Endothelial cell of umbilical vein (primary cell): Measurements from ENCODE around the gene IGFBP2. TPM values are rescaled to one million over a fixed set of nuclear protein-coding genes. Genes with fewer than 3 reads are reported as not detected.

Source experiments
- BruUV-seq: library from RNA; stranded (reverse); fragments of 400-500 nt; replicated peaks from 2 replicates; lab custom pipeline; 2021; lab: Mats Ljungman, UMichigan
- CTCF ChIA-PET: fragments of 300-600, 350-600 bp; sonication (Branson Sonifier 250); formaldehyde crosslinking; loops from one replicate; lab custom pipeline; 2021; ENCODE audit warnings: antibody characterized with exemption, inconsistent platforms; lab: Charles Lee
- POLR2A ChIA-PET: fragments of 300-600, 350-600 bp; sonication (Branson Sonifier 250); formaldehyde crosslinking; loops from one replicate; lab custom pipeline; 2021; ENCODE audit warnings: antibody characterized with exemption, inconsistent platforms; lab: Charles Lee
- DNase-seq: peaks from one replicate; pipeline ENCODE4 v3.0.0-alpha.2; 2011; ENCODE audit warnings: low read depth, low spot score
- FAIRE-seq: peaks from 2 replicates; lab custom pipeline; 2011; peaks lifted over from hg19 to GRCh38; lab: Jason Lieb, UNC
- H2AFZ ChIP-seq: 2 replicates; pipeline ENCODE4 v1.6.0; 2012; ENCODE audit warnings: low read depth, low read length, control low read depth, inconsistent platforms
- H3K27ac ChIP-seq: 2 replicates; pipeline ENCODE4 v1.5.1; 2011; ENCODE audit warnings: low read depth, mild to moderate bottlenecking, control low read depth, low read length, moderate library complexity; ENCODE audit not compliant: insufficient read depth
- H3K27me3 ChIP-seq, 2 experiments: 2 replicates each; pipeline versions ENCODE4 v1.6.0 to v1.6.1; 2011; ENCODE audit warnings: low read length in 2 of 2, mixed read lengths in 1 of 2; ENCODE audit not compliant: control insufficient read depth in 2 of 2, insufficient read depth in 2 of 2
- H3K36me3 ChIP-seq, 2 experiments: 2 replicates in 1 of 2; 3 replicates in 1 of 2; pipeline ENCODE4 v1.5.1; 2011; ENCODE audit warnings: low read length in 2 of 2, mild to moderate bottlenecking in 1 of 2, moderate library complexity in 1 of 2; ENCODE audit not compliant: control insufficient read depth in 2 of 2, insufficient read depth in 2 of 2; ENCODE audit errors: extremely low read depth in 1 of 2
- H3K4me1 ChIP-seq: 3 replicates; pipeline ENCODE4 v1.5.1; 2011; ENCODE audit warnings: mild to moderate bottlenecking, low read length; ENCODE audit not compliant: control insufficient read depth, insufficient read depth; ENCODE audit errors: extremely low read depth
- H3K4me2 ChIP-seq: 2 replicates; pipeline ENCODE4 v1.6.1; 2011; ENCODE audit warnings: low read length, control low read depth, mixed read lengths; ENCODE audit not compliant: insufficient read depth
- H3K4me3 ChIP-seq, 3 experiments: fragments of 200-600 bp in 1 of 3; sonication (generic), shearing (Covaris generic) in 1 of 3; replicated peaks in 1 of 3; 2 replicates each; pipeline ENCODE4 v1.5.1; 2011 to 2016; ENCODE audit warnings: control low read depth in 3 of 3, low read length in 3 of 3, mild to moderate bottlenecking in 2 of 3, inconsistent platforms in 1 of 3, low read depth in 1 of 3, moderate library complexity in 1 of 3; ENCODE audit not compliant: insufficient read depth in 1 of 3
- H3K79me2 ChIP-seq: 2 replicates; pipeline ENCODE4 v1.6.0; 2012; ENCODE audit warnings: low read length, inconsistent platforms; ENCODE audit not compliant: control insufficient read depth, insufficient read depth
- H3K9ac ChIP-seq: replicated peaks from 2 replicates; pipeline ENCODE3; 2011; ENCODE audit warnings: low read length, control low read depth; ENCODE audit not compliant: insufficient read depth; ENCODE audit errors: extremely low read depth
- H3K9me1 ChIP-seq: replicated peaks from 3 replicates; pipeline ENCODE4 v1.6.0; 2011; ENCODE audit warnings: mild to moderate bottlenecking, low read length; ENCODE audit not compliant: control insufficient read depth, insufficient read depth; ENCODE audit errors: extremely low read depth
- H3K9me3 ChIP-seq: replicated peaks from 2 replicates; pipeline ENCODE4 v1.5.1; 2012; ENCODE audit warnings: low read length, inconsistent platforms; ENCODE audit not compliant: control insufficient read depth, insufficient read depth
- H4K20me1 ChIP-seq: replicated peaks from 2 replicates; pipeline ENCODE3; 2011; ENCODE audit warnings: mild to moderate bottlenecking, low read length; ENCODE audit not compliant: control insufficient read depth, insufficient read depth; ENCODE audit errors: extremely low read depth
- CTCF ChIP-seq, 2 donors: IDR thresholded peaks; 1 replicate in 1 of 2; 2 replicates in 1 of 2; pipeline ENCODE4 v1.5.1; 2011; ENCODE audit warnings: low read length in 2 of 2, mild to moderate bottlenecking in 2 of 2, moderate library complexity in 2 of 2, control low read depth in 1 of 2, inconsistent platforms in 1 of 2, low read depth in 1 of 2; ENCODE audit not compliant: insufficient read depth in 1 of 2; ENCODE audit errors: extremely low read depth in 1 of 2
- EZH2 ChIP-seq: IDR thresholded peaks from 2 replicates; pipeline ENCODE4 v1.6.1; 2012; ENCODE audit warnings: borderline replicate concordance, low read depth, mild to moderate bottlenecking, moderate library complexity, low read length, inconsistent platforms; ENCODE audit not compliant: severe bottlenecking
- FOS ChIP-seq: IDR thresholded peaks from 2 replicates; pipeline ENCODE4 v1.6.1; 2011; ENCODE audit warnings: mild to moderate bottlenecking, low read length, moderate library complexity, borderline replicate concordance; ENCODE audit not compliant: insufficient read depth
- GATA2 ChIP-seq: IDR thresholded peaks from 2 replicates; pipeline ENCODE4 v1.7.0; 2011; ENCODE audit warnings: low read depth, mild to moderate bottlenecking, moderate library complexity, mixed read lengths, low read length; ENCODE audit not compliant: insufficient read length, insufficient read depth
- JUN ChIP-seq: IDR thresholded peaks from 2 replicates; pipeline ENCODE4 v1.6.1; 2011; ENCODE audit warnings: borderline replicate concordance, low read depth; ENCODE audit not compliant: insufficient read length, insufficient read depth
- POLR2A ChIP-seq: IDR thresholded peaks from 2 replicates; pipeline ENCODE4 v1.6.1; 2012; ENCODE audit warnings: low read depth, mild to moderate bottlenecking, control low read depth, low read length
- dilution Hi-C: fragments of 300-500 bp; cut with MboI; formaldehyde crosslinking; loops from one replicate; pipeline ENCODE4 v1.15.0; 2019; ENCODE audit warnings: low sequenced_read_pairs; ENCODE audit not compliant: extremely low pct_ligation_motif_present
- intact Hi-C: fragments of 100-400 bp; cut with micrococcal nuclease; formaldehyde crosslinking; loops from one replicate; pipeline ENCODE4 v1.10.0; 2022
- polyA plus RNA-seq, 4 experiments: library from polyadenylated mRNA; depleted of rRNA in 3 of 4; stranded (reverse) in 3 of 4; unstranded in 1 of 4; fragments of >200 nt; gene quantifications; 2 replicates each; pipeline versions ENCODE4 v1.2.1 to v1.2.3, GENCODE V29; 2011 to 2012; ENCODE audit warnings: missing spikeins in 1 of 4
- total RNA-seq: library from RNA; stranded (reverse); gene quantifications from 2 replicates; pipeline ENCODE4 v1.2.3, GENCODE V29; 2021
- TF ChIP-seq, protein P1 (sequence below): IDR thresholded peaks from 2 replicates; pipeline ENCODE4 v1.6.1; 2011; ENCODE audit not compliant: insufficient read depth, insufficient read length

Gene IGFBP2
- total and polyA plus RNA-seq, 2 donors (not counting 3 experiments of a cell fraction or from before 2014, with no cell fraction given), result 212 to 261 TPM

- TF ChIP-seq JUN, result no peak
- TF ChIP-seq CTCF (IDR thresholded peaks at IDR 0.05; ENCODE audit: extremely low read depth in 1 of 2, insufficient read depth in 1 of 2, low read depth in 1 of 2, low read length in 2 of 2), result no peak
- TF ChIP-seq POLR2A, result no peak
- TF ChIP-seq, protein P1, sequence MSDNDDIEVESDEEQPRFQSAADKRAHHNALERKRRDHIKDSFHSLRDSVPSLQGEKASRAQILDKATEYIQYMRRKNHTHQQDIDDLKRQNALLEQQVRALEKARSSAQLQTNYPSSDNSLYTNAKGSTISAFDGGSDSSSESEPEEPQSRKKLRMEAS, result no peak
- TF ChIP-seq FOS, result no peak
- TF ChIP-seq GATA2, result no peak
- TF ChIP-seq EZH2, result no peak
- H3K9me3 ChIP-seq, result no peaks in the 10 kb centered on the region
- H4K20me1 ChIP-seq, result no peaks in the 10 kb centered on the region
- FAIRE-seq (no peak), DNase-seq (no peak)
- H3K79me2 ChIP-seq, result no peaks in the 10 kb centered on the region
- no peak overlapping the region for H2AFZ ChIP-seq
- POLR2A ChIA-PET, result no interaction called here
- peaks cover 27 to 32% of the 10 kb centered on the region in 2 experiments for H3K27me3 ChIP-seq
- no peaks in the 10 kb centered on the region for H3K4me1 ChIP-seq
- CTCF ChIA-PET, result interaction anchor here (1.5 to 3.8 kb wide), 4 partner anchors 14 to 1012 kb away, joined by 3 to 31 read pairs (median 27); no protein-coding TSS in a partner anchor
- no peaks in the 10 kb centered on the region for H3K36me3 ChIP-seq
- H3K4me3 ChIP-seq, result no peak overlapping the region
- no peak overlapping the region for H3K27ac ChIP-seq
- intact Hi-C loops (no loop called here), dilution Hi-C loops (no loop called here)
- no peaks in the 10 kb centered on the region for H3K9me1 ChIP-seq
- no peak overlapping the region for H3K4me2 ChIP-seq
- H3K9ac ChIP-seq, result no peak overlapping the region
- BruUV-seq, result no TSS peak
Observed at GRCh38 chr2:216701544-216701943, 68.3 kb downstream of the IGFBP2 start.
